ENCODE measurements around the gene KLHL33.
"Not testable (repeated sequence)": the region's sequence is repeated elsewhere in the genome, so short reads cannot be mapped to it uniquely, and the experiment has no call there.

Gene KLHL33

GRCh38 chr14:20435582-20436362 lies at the start of gene KLHL33:
KLHL33 (minus strand) TSS chr14:20436166; CDS start chr14:20435811, 355 bp downstream.
- no peak for DNase-seq

GRCh38 chr14:20482382-20482781 lies 46.4 kb upstream of the KLHL33 start:
- no peak for DNase-seq

GRCh38 chr14:20478894-20479293 lies 42.9 kb upstream of the KLHL33 start:
- DNase-seq = no peak

GRCh38 chr14:20477211-20477876 lies 41.4 kb upstream of the KLHL33 start:
- DNase-seq = peak; percentile 98

- no peak for DNase-seq
Observed at GRCh38 chr14:20476776-20477175, 40.8 kb upstream of the KLHL33 start.

- DNase-seq = no peak
Observed at GRCh38 chr14:20472536-20473169, 36.7 kb upstream of the KLHL33 start.

GRCh38 chr14:20470603-20470901 lies 34.6 kb upstream of the KLHL33 start:
- DNase-seq = no peak

GRCh38 chr14:20469890-20470602 lies 34.1 kb upstream of the KLHL33 start:
- peak; percentile 61 for DNase-seq

GRCh38 chr14:20469242-20469889 lies 33.4 kb upstream of the KLHL33 start, which contains the start of gene PNP:
PNP (plus strand) TSS chr14:20469406; CDS start chr14:20469525, 119 bp downstream.
- DNase-seq = peak; percentile 60

GRCh38 chr14:20468764-20469241 lies 32.8 kb upstream of the KLHL33 start:
- no peak for DNase-seq

- peak; percentile 100 for DNase-seq
Observed at GRCh38 chr14:20461225-20462141, 25.5 kb upstream of the KLHL33 start, which contains the start of gene PIP4P1. PIP4P1 (minus strand) TSS chr14:20461434; CDS start chr14:20461325, 109 bp downstream.

- DNase-seq = no peak
Observed at GRCh38 chr14:20460458-20461224, 24.7 kb upstream of the KLHL33 start.

GRCh38 chr14:20458031-20458789 lies 22.2 kb upstream of the KLHL33 start:
- DNase-seq = no peak

GRCh38 chr14:20456971-20457370 lies 21.0 kb upstream of the KLHL33 start:
- DNase-seq = peak; percentile 64

GRCh38 chr14:20455355-20456300 lies 19.7 kb upstream of the KLHL33 start:
- peak; percentile 64 for DNase-seq

GRCh38 chr14:20454516-20455354 lies 18.8 kb upstream of the KLHL33 start, which contains the start of the genes APEX1 and OSGEP:
APEX1 (plus strand) TSS chr14:20455226; CDS start chr14:20455646, 420 bp downstream.
OSGEP (minus strand) TSS chr14:20454812; CDS start chr14:20454683, 129 bp downstream.
- DNase-seq = peak; percentile 95

- not testable (repeated sequence) for DNase-seq
Observed at GRCh38 chr14:20452831-20453230, 16.9 kb upstream of the KLHL33 start.

All from GF-D8 (cell line).